Stomach smooth muscle (tissue), 2 donors: ENCODE measurements around the gene TCFL5.

Experiments used
- H3K27ac ChIP-seq: one replicate; pipeline ENCODE4 v1.7.0; 2013; ENCODE audit warnings: mild to moderate bottlenecking, low read length, inconsistent platforms
- H3K27me3 ChIP-seq, 2 donors: one replicate each; pipeline ENCODE4 v1.7.0; 2013; ENCODE audit warnings: low read length in 2 of 2; ENCODE audit not compliant: insufficient read depth in 2 of 2, control insufficient read depth in 1 of 2
- H3K36me3 ChIP-seq, 2 donors: one replicate each; pipeline ENCODE4 v1.7.0; 2013; ENCODE audit warnings: low read length in 2 of 2; ENCODE audit not compliant: control insufficient read depth in 2 of 2, insufficient read depth in 2 of 2
- H3K4me1 ChIP-seq: one replicate; pipeline ENCODE4 v1.7.0; 2013; ENCODE audit warnings: low read length; ENCODE audit not compliant: control insufficient read depth, insufficient read depth
- H3K4me3 ChIP-seq, 2 donors: one replicate each; pipeline ENCODE4 v1.7.0; 2013; ENCODE audit warnings: low read length in 2 of 2
- H3K9ac ChIP-seq, 2 donors: one replicate each; pipeline ENCODE4 v1.7.0; 2013; ENCODE audit warnings: low read length in 2 of 2, mild to moderate bottlenecking in 1 of 2
- H3K9me3 ChIP-seq, 2 donors: one replicate each; pipeline ENCODE4 v1.7.0; 2013; ENCODE audit warnings: low read length in 2 of 2; ENCODE audit not compliant: control insufficient read depth in 2 of 2
- donor health status: healthy.
- donor health status: Pancreatic carcinoma.

The TCFL5 gene

DNA sequence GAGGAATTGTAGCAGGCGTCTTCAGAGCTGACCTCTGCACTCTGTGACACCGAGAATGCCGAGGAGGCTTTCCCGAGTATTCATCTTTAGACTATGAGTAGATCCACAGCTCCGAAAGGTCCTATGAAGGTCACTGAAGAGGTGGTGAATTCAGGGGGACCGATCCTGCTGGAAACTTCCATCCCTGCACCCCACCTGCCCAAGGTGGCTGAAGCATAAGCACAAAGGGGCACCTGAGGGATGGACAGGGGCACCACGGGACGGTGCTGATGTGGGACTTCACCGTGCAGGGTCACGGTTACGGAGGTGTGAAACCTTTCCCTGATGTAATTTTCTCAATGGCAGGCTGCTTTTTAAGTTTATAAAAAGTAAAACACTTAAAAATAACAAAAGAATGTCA is 40.3 kb upstream of the TCFL5 start:
- Histone ChIP-seq H3K4me3 (no peak overlapping the region), H3K4me1 (peaks cover 30% of the 10 kb centered on the region), H3K9ac (no peak overlapping the region), H3K27me3 (no peaks in the 10 kb centered on the region), H3K36me3 (peaks cover 40 to 43% of the 10 kb centered on the region in 2 donors), H3K9me3 (no peaks in the 10 kb centered on the region), H3K27ac (no peak overlapping the region)

DNA sequence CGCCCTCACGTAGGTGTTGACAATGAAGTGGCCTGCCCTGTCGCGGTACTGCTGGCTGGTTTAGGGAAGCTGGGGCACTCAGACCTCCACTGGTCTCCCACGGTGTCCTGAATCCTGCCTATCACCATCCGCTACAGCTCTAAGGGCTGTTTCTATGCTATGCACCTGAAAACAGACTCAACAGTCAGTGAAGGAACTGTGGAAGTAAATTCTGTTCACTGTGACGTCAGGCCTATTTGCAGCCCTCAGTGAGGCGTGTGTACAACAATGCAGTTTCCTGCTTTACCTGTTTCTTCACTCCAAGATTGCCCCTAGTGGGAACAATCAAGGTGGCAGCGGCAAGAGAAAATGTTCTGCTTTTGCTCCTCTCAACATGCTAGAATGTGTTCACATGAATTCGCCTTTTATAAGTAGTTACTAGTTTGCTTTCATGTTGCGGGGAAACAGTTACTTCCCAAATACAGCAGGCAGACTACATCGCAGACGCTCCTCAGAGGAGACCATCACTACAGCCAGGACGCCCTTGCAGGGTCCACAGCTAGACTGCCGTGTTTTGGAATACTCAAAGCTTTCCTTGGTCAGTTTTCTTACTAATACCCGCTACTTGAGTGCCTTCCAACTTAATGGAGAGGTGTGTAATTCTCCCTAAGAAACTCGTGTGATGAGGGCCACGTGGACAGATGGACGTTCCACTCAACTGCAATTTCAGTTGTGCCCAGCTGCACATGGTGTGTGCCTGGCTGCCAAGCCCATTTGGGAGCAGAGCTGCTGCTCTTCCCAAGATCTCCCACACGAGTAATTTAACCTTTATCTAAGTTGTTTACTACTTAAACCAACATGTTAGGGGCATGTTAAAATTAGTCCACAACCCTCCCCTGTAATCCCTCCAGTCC is 39.3 kb upstream of the TCFL5 start:
- no peak overlapping the region for H3K4me3 ChIP-seq
- H3K9ac ChIP-seq: no peak overlapping the region
- no peaks in the 10 kb centered on the region for H3K27me3 ChIP-seq
- H3K4me1 ChIP-seq: peaks cover 30% of the 10 kb centered on the region
- H3K36me3 ChIP-seq: peaks cover 34 to 39% of the 10 kb centered on the region in 2 donors
- peak overlapping the region; percentile 11 for H3K27ac ChIP-seq
- H3K9me3 ChIP-seq: no peaks in the 10 kb centered on the region

DNA sequence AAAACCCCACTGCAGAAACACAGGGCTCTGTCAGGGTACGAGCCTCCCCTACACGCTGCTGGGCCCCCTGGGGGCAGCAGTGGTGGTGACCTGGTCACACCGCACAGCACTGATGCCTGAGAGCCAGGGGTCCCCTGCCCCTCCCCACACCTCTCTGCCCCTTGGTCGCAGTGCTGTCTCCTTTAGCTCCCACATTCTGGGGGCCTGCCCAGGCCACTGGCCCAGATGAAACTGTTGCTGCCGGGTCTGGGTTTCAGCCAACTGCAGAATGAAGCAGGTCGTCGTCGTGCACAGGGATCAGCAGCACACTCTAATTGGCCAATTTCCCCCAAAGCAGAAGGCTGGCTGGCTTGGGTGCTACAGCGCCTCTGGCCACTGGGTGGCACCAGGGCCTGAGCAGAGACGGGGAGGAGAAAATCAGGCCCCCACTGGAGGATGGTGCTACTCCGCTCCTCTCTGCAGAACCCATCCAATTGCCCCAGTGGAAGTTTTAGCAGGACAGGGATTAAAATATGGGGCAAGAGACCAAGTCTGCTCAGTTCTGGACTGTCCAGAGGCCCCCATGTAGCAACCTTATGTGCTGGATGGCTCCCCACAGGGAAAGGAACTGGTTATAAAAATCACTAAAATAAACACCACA is 38.5 kb upstream of the TCFL5 start:
- peak overlapping the region; percentile 41 to 47 for H3K4me3 ChIP-seq
- H3K27me3 ChIP-seq: no peaks in the 10 kb centered on the region
- H3K27ac ChIP-seq: peak overlapping the region; percentile 11
- H3K9me3 ChIP-seq: no peaks in the 10 kb centered on the region
- peaks cover 32 to 37% of the 10 kb centered on the region in 2 donors for H3K36me3 ChIP-seq
- peaks cover 30% of the 10 kb centered on the region for H3K4me1 ChIP-seq
- H3K9ac ChIP-seq: no peak overlapping the region

DNA sequence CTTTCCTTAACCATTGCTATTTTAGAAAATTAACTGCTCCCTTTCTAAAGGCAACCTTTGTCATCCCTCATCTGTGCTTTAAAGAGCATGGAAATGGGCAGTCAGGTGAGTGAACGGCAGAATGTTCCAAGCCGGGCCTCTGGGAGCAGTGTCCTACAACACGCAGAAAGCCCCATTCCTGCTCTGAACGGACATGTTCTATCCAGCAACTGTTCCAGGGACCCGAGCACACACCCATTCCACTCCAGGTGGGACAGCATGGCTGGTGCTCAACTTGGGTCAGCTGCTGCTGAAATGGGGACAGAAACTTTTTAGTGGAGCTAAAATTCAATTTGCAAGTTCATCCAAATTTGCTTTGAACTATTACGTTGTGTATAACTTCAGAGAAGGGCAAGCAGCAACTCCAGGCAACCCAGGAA is 38.0 kb upstream of the TCFL5 start:
- Histone ChIP-seq H3K4me3 (peak overlapping the region; percentile 41 to 47), H3K27me3 (no peaks in the 10 kb centered on the region), H3K9me3 (no peaks in the 10 kb centered on the region), H3K9ac (no peak overlapping the region), H3K36me3 (peaks cover 29 to 31% of the 10 kb centered on the region in 2 donors), H3K27ac (peak overlapping the region; percentile 24), H3K4me1 (peaks cover 30% of the 10 kb centered on the region)

DNA sequence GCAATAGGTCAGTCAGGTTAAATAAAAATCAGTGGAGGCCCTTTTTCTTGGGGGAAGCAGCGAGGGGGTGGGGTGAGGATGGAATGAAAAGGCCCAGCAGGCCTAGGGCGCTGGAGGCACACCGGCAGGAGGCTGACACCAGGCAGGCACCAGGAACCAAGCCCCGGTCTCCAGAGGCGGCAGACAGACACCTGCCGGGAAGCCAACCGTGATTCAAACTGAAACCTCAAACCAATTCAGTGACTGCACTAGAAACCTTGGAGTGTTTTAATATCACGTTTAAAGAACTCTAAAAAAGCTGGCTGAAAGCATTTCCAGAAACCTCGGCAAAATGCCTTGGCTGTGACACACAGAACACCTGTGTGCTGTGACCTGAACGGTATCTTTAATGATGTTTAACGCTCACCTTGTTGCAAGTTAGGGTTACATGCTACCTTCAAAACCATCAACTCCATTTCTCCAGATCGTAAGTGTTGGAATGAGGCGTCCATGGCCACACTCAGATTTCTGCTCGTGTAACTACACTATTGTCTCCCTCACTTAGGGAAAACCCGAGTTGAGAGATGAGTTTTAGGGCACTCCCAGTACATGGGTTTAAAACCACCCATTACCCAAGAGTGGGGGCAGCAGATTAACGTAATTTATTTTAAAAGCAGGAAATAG is 37.5 kb upstream of the TCFL5 start:
- Histone ChIP-seq H3K27ac (peak overlapping the region; percentile 92), H3K36me3 (peaks cover 33% of the 10 kb centered on the region in 2 donors), H3K4me3 (no peak overlapping the region), H3K4me1 (peaks cover 30% of the 10 kb centered on the region), H3K9ac (peak overlapping the region in 1 of 2 donors; percentile 21), H3K9me3 (no peaks in the 10 kb centered on the region), H3K27me3 (no peaks in the 10 kb centered on the region)

DNA sequence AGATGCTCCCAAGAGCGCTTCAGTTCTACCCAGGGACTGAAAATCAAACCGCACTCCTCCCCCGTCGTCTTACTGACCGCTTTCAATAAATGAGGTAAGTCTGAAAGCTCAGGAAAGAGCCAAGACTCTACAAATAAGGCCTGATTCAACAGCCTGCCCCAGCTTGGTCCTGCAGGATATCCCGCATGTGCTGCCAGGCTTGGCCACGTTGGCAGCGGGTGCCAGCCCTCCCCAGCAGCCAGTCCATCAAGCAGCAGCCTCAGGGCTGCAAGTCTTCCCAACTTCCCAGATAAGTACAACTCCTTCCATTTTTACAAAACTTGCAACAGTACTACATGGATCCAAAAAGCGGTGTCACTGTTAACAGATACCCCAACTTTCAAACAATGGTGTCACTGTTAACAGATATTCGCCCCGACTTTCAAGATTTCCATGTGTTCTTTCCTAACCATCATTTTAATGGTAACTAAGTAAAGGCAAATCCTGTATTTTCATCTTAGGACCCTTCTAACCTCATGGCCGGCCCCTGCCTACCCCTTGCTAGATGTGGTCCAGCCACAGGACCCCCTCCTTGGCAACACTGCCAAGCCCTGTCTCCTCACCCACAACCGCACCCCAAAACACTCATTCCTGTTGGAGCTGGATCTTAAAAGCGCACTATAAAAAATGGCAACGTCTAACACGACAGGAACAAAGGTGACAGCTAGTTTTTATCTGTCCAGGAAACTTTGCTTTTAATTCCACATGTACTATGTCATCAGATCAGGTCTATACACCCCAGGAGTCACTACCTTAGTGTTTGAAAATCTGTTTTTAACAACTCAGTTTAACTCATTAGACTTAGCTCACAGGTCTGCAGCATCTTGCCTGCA is 36.7 kb upstream of the TCFL5 start:
- peak overlapping the region; percentile 92 for H3K27ac ChIP-seq
- H3K9me3 ChIP-seq: no peaks in the 10 kb centered on the region
- peaks cover 33% of the 10 kb centered on the region in 2 donors for H3K36me3 ChIP-seq
- H3K4me1 ChIP-seq: peaks cover 30% of the 10 kb centered on the region
- no peaks in the 10 kb centered on the region for H3K27me3 ChIP-seq
- peak overlapping the region in 1 of 2 donors; percentile 35 for H3K4me3 ChIP-seq
- H3K9ac ChIP-seq: peak overlapping the region; percentile 19 to 68

DNA sequence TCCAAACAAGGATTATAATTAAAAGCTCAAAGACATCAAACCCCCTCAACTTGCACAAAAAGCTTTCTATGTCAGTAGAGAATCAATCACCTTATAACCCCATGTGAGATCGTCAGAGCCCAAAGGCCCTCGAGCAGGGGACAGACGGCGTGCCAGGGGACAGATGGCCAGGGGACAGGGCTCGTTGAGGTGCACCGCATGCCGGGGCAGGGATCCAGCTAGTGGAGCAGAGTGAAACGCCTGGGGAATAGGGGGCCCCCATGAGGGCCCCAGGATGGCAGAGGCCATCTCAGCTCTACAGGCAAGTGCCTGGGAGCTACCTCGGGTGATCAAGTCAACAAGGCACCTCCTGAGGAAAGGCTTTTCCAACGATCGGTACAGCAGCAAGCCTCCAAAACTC is 36.0 kb upstream of the TCFL5 start:
- Histone ChIP-seq H3K4me1 (peaks cover 28% of the 10 kb centered on the region), H3K9ac (peak overlapping the region; percentile 19 to 68), H3K36me3 (peaks cover 32 to 34% of the 10 kb centered on the region in 2 donors), H3K4me3 (peak overlapping the region in 1 of 2 donors; percentile 35), H3K27ac (peak overlapping the region; percentile 92), H3K9me3 (no peaks in the 10 kb centered on the region), H3K27me3 (no peaks in the 10 kb centered on the region)

DNA sequence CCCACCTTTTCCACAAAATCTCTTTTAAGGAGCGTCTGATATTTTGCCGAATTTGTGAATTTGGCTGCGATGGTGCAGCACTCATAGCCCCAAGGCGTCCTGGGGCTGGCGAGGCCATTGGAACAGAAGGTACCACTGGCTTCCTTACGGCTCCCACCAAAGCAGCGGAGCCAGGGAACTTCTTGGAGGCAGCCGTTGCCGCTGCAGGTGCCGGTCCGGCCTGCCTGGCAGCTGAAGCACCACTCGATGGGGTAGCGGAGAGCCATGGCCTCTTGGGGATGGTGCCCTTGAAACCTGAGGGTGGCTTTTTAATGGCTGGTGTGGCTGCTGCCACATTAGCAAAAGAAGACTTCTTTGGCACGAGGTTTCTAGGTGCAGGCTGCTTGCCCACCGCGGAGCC is 34.9 kb upstream of the TCFL5 start:
- Histone ChIP-seq H3K27me3 (no peaks in the 10 kb centered on the region), H3K9me3 (no peaks in the 10 kb centered on the region), H3K4me1 (peaks cover 28% of the 10 kb centered on the region), H3K4me3 (no peak overlapping the region), H3K36me3 (peaks cover 41% of the 10 kb centered on the region in 2 donors), H3K27ac (peak overlapping the region; percentile 92), H3K9ac (no peak overlapping the region)

DNA sequence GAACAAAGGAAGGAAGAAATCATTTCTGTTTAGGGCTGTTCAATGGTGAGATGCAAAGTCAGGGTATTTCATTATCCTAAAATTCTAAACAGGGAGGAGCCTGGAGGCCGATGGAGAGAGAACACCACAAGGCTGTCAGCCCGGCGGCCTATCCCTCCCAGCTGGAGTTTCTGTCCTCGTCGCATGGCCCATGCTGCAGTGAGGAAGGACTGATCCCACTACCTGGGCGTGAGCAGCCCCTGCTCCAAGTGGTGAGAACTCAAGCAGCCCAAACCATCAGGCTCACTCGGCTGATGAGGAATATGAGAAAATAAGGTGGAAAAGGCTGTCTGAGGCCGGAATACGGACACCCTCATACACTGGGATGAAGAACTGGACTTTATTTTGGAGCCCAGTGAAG is 33.9 kb upstream of the TCFL5 start:
- H3K4me1 ChIP-seq: peaks cover 26% of the 10 kb centered on the region
- H3K4me3 ChIP-seq: no peak overlapping the region
- H3K27ac ChIP-seq: no peak overlapping the region
- no peaks in the 10 kb centered on the region for H3K27me3 ChIP-seq
- no peak overlapping the region for H3K9ac ChIP-seq
- H3K9me3 ChIP-seq: no peaks in the 10 kb centered on the region
- H3K36me3 ChIP-seq: peaks cover 45 to 50% of the 10 kb centered on the region in 2 donors

DNA sequence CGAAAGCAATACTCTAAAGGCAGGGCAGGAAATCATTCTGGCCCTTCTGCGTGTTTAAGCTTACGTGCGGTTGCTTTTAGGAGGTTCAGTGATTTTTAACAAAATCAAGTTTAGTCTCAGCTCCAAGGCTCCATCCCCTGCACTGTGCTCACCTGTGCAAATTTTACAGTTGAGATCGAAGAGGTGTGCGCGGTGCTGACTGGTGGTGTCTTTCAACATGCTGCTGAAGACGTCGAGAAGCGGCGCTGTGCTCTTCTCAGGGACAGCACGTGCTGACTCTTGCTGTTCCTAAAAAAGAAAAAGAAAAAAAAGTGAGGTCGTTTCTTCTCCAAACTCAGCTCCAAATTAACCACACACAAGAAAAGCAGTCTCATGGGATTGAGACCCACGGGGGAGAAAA is 32.6 kb upstream of the TCFL5 start:
- no peak overlapping the region for H3K27ac ChIP-seq
- H3K36me3 ChIP-seq: peaks cover 58 to 61% of the 10 kb centered on the region in 2 donors
- no peak overlapping the region for H3K9ac ChIP-seq
- no peak overlapping the region for H3K4me3 ChIP-seq
- no peaks in the 10 kb centered on the region for H3K9me3 ChIP-seq
- H3K27me3 ChIP-seq: no peaks in the 10 kb centered on the region
- peaks cover 13% of the 10 kb centered on the region for H3K4me1 ChIP-seq
